AG09319 (cell line): ENCODE measurements around the gene WARS2.

Experiments
- DNase-seq: peaks from one replicate; pipeline ENCODE4 v3.0.0-alpha.2; 2010; ENCODE audit warnings: low read depth; ENCODE audit errors: extremely low read depth
- TF ChIP-seq, protein P1 (sequence below): IDR thresholded peaks from 2 replicates; pipeline ENCODE4 v1.5.1; 2011; ENCODE audit warnings: low read depth, mild to moderate bottlenecking, inconsistent platforms, low read length, moderate library complexity

The WARS2 gene

DNA sequence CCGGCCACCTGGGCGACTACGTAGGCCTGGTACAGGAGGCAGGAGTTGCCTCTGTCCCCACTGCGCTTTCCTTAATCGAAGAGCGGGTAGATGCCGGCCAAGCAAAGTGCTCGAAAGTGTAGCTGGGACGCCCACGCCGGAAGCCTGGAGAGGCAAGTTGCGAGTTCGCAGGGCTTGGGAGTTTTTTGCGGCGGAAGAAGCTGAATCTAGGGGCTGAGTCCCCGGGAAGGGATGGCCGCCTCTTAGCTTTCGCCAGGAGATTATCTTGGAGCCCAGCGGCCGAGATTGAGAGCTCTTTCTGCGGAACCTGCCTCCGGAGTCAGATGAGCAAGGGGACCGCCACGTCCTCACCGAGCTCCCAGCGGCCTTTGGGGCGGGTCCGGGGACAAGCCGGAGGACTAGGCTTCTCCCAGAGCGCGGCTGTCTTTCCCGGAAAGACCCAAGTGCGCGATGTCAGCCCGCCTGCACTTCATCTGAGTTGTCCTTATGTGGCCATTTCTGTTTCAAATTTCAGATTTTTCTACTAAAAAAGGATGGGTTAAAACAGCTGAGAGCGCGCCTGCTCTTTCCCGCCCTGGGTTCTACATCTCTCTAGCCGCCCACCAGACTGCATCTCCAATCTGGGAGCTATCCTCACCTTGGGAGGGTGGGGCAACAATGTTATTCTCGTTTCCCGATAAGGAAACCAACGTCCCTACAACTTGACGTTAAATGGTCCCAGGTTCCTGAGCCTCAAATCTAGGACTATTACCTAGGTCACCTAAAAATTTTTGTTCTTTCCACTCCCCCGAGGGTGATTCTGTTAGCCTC is 139.9 kb downstream of the WARS2 start:
- TF ChIP-seq, protein P1, sequence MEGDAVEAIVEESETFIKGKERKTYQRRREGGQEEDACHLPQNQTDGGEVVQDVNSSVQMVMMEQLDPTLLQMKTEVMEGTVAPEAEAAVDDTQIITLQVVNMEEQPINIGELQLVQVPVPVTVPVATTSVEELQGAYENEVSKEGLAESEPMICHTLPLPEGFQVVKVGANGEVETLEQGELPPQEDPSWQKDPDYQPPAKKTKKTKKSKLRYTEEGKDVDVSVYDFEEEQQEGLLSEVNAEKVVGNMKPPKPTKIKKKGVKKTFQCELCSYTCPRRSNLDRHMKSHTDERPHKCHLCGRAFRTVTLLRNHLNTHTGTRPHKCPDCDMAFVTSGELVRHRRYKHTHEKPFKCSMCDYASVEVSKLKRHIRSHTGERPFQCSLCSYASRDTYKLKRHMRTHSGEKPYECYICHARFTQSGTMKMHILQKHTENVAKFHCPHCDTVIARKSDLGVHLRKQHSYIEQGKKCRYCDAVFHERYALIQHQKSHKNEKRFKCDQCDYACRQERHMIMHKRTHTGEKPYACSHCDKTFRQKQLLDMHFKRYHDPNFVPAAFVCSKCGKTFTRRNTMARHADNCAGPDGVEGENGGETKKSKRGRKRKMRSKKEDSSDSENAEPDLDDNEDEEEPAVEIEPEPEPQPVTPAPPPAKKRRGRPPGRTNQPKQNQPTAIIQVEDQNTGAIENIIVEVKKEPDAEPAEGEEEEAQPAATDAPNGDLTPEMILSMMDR: no peak
- no peak for DNase-seq

DNA sequence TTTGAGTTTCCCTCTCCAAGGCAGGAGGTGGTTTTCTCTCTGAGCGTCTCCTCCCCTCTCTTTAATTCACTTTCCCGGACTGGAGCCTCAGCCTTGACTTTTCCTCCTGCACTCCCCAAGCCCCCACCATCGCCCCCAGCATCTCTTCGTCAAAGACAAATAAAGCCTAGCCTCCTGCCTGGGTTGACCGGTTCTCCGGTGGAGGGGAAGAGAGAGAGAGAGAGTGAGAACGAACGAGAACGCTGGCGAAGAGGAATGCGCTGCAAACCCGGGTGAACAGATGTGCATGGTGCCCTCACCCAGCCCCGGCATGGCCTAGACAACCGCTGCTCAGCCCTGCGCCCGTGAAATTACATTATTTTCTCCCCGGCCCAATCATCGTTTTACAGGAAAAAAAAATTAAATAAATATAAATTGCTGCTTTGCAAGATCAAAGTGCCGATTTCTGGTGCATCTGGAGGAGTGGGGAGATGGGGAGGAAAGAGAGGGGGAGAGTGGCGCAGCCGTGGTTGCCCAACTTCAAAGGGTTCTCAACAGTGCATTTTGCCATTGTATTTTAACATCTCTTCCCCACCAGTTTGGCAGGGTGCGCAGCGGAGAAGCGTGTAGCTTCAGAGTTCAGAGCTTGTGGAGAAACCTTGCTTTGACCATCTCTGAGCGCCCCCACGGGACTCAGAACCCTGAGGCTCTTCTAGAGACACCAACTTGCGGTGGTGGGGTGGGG is 140.9 kb downstream of the WARS2 start:
- no peak for DNase-seq
- TF ChIP-seq, protein P1: no peak

DNA sequence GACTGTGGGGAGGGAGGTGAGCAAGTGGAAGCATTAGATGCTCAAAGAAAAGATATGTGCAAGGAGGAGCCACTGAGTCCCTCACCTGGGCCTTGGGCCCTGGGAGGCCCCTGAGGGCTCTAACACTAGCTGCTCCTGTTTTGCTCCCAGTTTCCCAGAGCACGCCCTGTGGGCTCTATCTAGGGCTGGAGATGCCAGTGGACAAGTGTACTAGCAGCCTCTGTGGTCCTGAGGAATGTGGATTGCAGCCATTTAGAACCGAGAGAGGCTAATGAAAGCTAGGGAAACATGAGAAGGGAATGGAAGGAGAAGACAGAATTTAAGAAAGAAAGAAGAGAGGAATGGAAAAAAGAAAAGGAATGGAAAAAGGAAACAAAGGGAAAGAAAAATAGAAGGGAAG is 142.3 kb downstream of the WARS2 start:
- TF ChIP-seq, protein P1: no peak
- no peak for DNase-seq

DNA sequence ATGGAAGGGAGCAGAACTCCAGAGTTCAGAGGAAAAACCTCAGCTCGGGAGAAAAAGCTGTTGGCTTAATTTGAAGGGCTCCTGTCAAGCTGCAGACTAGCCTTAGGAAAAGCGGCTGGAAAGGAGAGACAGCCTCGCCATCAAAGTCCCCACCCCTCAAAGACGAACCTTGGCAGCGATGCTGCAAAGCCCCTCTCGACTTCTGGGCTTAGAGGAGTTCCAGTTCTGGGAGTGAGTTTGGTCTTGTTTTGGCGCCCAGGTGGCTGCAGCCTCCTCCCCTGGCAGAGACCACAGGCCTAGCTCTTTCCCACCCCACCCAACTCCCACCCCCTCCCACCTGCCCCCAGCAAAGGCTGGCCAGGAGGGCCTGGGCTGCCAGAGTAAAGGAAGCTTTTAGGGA is 143.2 kb downstream of the WARS2 start:
- no peak for DNase-seq
- TF ChIP-seq, protein P1: no peak

DNA sequence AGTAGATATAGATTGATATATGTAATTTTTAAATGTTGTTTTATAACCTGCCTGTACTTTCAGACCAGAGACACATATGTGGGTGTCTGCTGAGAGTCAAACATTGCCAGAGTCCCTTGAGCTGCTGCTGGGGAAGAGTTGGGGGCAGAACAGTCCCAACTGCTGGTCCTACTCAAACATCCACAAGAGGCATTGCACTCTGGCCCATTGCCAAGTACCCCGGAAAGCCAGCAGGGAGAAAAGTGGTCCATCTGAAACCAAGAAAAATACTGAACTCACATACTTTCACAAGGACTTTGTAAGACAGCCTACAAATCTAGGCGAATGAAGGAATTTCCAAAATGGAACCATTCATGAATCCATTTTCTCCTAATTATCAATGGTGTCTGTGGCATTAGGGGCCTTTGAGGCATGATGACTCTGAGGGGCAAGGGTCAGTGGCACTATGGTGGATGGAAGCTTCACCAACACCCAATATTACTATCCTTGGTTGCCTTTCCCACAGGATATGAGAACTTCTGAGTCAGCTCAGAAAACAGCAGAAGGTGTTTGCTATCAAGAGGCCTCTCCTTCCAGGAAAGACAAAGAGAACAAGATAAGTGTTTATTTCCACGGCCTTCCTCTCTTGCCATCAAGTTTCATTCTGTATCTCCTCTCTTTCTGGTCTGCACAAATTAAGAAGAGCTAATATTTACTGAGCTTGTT is 145.0 kb downstream of the WARS2 start:
- TF ChIP-seq, protein P1: no peak
- no peak for DNase-seq

DNA sequence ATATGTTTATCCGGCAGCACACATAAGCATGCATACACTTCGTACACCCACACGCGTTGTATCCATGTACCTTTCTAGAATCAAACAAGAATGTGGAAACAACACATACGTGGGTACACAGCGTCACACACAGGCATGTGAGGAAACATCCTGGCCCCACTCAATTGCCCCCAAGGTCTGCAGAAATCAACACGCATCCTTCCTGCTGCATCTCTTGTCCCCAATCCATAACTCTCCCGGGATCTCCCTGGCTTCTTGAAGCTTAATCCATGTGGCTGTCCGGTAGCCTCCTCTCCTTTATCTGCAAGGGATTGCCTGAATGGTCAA is 146.8 kb downstream of the WARS2 start:
- TF ChIP-seq, protein P1: no peak
- no peak for DNase-seq
